ENCODE results near the gene NR2C1.

GRCh38 chr12:95004610-95005009 is 68.8 kb downstream of the NR2C1 start:
- TF ChIP-seq CTCF (IDR thresholded peaks at IDR 0.05) (no peak), POLR2A (IDR thresholded peaks at IDR 0.05) (no peak)
